Epithelial cell of prostate (primary cell): ENCODE results near the gene HIVEP2.

Experiments used
- DNase-seq: peaks from one replicate; pipeline ENCODE4 v3.0.0-alpha.2; 2011; ENCODE audit warnings: low read depth, low spot score
- H3K27ac ChIP-seq: fragments of 450-650 bp; 2 replicates; pipeline ENCODE4 v1.5.1; 2017; ENCODE audit warnings: mild to moderate bottlenecking

Gene HIVEP2

GRCh38 chr6:142898927-142899895 lies 45.8 kb downstream of the HIVEP2 start:
- no peak for DNase-seq
- no peak overlapping the region for H3K27ac ChIP-seq

- no peak for DNase-seq
- H3K27ac ChIP-seq, result no peak overlapping the region
Measured at GRCh38 chr6:142897659-142898058, 47.3 kb downstream of the HIVEP2 start.

GRCh38 chr6:142896732-142897131 lies 48.2 kb downstream of the HIVEP2 start:
- H3K27ac ChIP-seq, result no peak overlapping the region

GRCh38 chr6:142893088-142893487 lies 51.9 kb downstream of the HIVEP2 start:
- peak; percentile 39 for DNase-seq
- no peak overlapping the region for H3K27ac ChIP-seq

More at GRCh38 chr6:142896732-142897131, 48.2 kb downstream of the HIVEP2 start:
- no peak for DNase-seq

GRCh38 chr6:142892254-142893021 lies 52.5 kb downstream of the HIVEP2 start:
- no peak for DNase-seq
- H3K27ac ChIP-seq, result no peak overlapping the region

- H3K27ac ChIP-seq, result no peak overlapping the region
- DNase-seq, result no peak
Measured at GRCh38 chr6:142891454-142891853, 53.5 kb downstream of the HIVEP2 start.

- no peak overlapping the region for H3K27ac ChIP-seq
- no peak for DNase-seq
Measured at GRCh38 chr6:142888456-142888855, 56.5 kb downstream of the HIVEP2 start.

- H3K27ac ChIP-seq, result no peak overlapping the region
- no peak for DNase-seq
Measured at GRCh38 chr6:142887517-142887916, 57.5 kb downstream of the HIVEP2 start.

- peak overlapping the region; percentile 67 for H3K27ac ChIP-seq
- DNase-seq, result no peak
Measured at GRCh38 chr6:142886431-142887170, 58.4 kb downstream of the HIVEP2 start.

GRCh38 chr6:142885182-142885867 lies 59.7 kb downstream of the HIVEP2 start:
- peak overlapping the region; percentile 67 for H3K27ac ChIP-seq
- peak; percentile 93 for DNase-seq

GRCh38 chr6:142884214-142885035 lies 60.6 kb downstream of the HIVEP2 start:
- no peak for DNase-seq
- H3K27ac ChIP-seq, result peak overlapping the region; percentile 67

GRCh38 chr6:142883011-142883410 lies 62.0 kb downstream of the HIVEP2 start:
- DNase-seq, result no peak
- H3K27ac ChIP-seq, result no peak overlapping the region

- DNase-seq, result no peak
- no peak overlapping the region for H3K27ac ChIP-seq
Measured at GRCh38 chr6:142881761-142882160, 63.2 kb downstream of the HIVEP2 start.

- no peak for DNase-seq
- no peak overlapping the region for H3K27ac ChIP-seq
Measured at GRCh38 chr6:142881290-142881689, 63.7 kb downstream of the HIVEP2 start.

- DNase-seq, result no peak
- no peak overlapping the region for H3K27ac ChIP-seq
Measured at GRCh38 chr6:142880201-142880600, 64.8 kb downstream of the HIVEP2 start.

GRCh38 chr6:142879527-142879926 lies 65.4 kb downstream of the HIVEP2 start:
- no peak overlapping the region for H3K27ac ChIP-seq
- no peak for DNase-seq

- no peak for DNase-seq
- no peak overlapping the region for H3K27ac ChIP-seq
Measured at GRCh38 chr6:142879076-142879475, 65.9 kb downstream of the HIVEP2 start.

GRCh38 chr6:142878407-142878806 lies 66.6 kb downstream of the HIVEP2 start:
- no peak overlapping the region for H3K27ac ChIP-seq
- DNase-seq, result no peak

- no peak for DNase-seq
- H3K27ac ChIP-seq, result peak overlapping the region; percentile 9
Measured at GRCh38 chr6:142874676-142875075, 70.3 kb downstream of the HIVEP2 start.
